Upper lobe of left lung (tissue), 4 donors: ENCODE data around the gene CPEB3.

Experiments
- EP300 ChIP-seq, 4 donors: sonication (generic); formaldehyde crosslinking; IDR thresholded peaks; one replicate each; pipeline ENCODE4 v1.5.1; 2017; ENCODE audit warnings: antibody characterized with exemption in 4 of 4, control low read depth in 2 of 4
- POLR2A ChIP-seq, 4 donors: fragments of 450-650 bp; IDR thresholded peaks; one replicate each; pipeline ENCODE4 v1.5.1; 2016 to 2017; ENCODE audit warnings: antibody characterized with exemption in 4 of 4, mild to moderate bottlenecking in 2 of 4
- POLR2AphosphoS5 ChIP-seq, 2 donors: sonication (generic); formaldehyde crosslinking; IDR thresholded peaks; one replicate each; pipeline ENCODE4 v1.5.1; 2017; ENCODE audit warnings: antibody characterized with exemption in 2 of 2
- TF ChIP-seq, protein P1 (sequence below), 6 experiments: fragments of 450-650 bp in 4 of 6; fragments of 200-600 bp in 2 of 6; sonication (generic) in 2 of 6; IDR thresholded peaks; one replicate each; pipeline ENCODE4 v1.5.1; 2016 to 2019; ENCODE audit warnings: antibody characterized with exemption in 6 of 6

DNA sequence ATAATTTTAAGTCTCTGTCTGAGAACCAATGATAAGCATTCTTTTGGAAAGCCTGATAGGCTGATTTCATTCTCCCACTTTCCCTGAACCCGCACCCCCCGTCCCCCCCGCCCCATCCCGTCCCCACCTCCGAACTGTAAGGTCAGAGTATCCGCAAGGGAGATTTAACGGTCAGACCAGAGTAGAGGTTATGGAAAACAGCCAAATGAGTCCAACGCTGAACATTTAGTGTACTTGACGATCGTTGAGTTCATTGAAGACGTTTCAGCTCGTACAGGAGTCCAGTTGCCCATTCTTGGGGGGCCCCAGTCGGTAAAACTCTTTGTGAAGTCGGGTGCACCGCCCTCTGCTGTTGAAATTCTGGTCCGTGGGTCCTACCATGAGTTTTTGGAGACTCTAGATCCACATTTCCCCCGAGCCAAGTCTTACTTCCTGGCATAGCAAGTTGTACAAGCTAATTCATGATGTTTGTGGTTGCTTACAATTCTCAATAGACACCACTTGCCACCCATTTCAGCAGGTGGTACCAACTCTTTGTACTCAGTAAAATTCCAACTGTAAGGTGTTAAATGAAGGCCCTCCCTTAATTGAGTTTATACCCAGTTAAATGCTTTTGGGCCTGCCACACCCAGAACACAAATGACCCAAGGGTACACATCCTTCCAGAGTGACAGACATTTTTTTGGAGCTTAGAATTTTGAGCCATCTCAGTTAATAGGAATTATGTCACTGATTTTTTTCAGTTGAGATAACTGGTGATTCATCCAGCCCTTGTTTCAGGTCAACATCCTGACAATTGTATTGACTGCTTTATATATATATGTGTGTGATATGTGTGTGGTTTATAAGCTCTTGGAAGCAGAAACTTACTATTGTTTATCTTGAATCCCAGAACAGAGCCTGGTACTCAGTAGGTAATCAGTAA is 1.3 kb upstream of the CPEB3 start:
- TF ChIP-seq, protein P1, sequence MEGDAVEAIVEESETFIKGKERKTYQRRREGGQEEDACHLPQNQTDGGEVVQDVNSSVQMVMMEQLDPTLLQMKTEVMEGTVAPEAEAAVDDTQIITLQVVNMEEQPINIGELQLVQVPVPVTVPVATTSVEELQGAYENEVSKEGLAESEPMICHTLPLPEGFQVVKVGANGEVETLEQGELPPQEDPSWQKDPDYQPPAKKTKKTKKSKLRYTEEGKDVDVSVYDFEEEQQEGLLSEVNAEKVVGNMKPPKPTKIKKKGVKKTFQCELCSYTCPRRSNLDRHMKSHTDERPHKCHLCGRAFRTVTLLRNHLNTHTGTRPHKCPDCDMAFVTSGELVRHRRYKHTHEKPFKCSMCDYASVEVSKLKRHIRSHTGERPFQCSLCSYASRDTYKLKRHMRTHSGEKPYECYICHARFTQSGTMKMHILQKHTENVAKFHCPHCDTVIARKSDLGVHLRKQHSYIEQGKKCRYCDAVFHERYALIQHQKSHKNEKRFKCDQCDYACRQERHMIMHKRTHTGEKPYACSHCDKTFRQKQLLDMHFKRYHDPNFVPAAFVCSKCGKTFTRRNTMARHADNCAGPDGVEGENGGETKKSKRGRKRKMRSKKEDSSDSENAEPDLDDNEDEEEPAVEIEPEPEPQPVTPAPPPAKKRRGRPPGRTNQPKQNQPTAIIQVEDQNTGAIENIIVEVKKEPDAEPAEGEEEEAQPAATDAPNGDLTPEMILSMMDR (IDR thresholded peaks at IDR 0.05) = peak in 5 of 6 experiments; percentile 14 to 51 (median 44)
- no peak for TF ChIP-seq EP300 (IDR thresholded peaks at IDR 0.05)
- no peak for TF ChIP-seq POLR2A (IDR thresholded peaks at IDR 0.05)
- no peak for TF ChIP-seq POLR2AphosphoS5 (IDR thresholded peaks at IDR 0.05)
